ENCODE results near the gene PDSS1.
"Not testable (repeated sequence)": the region's sequence is repeated elsewhere in the genome, so short reads cannot be mapped to it uniquely, and the experiment has no call there.

Gene PDSS1

DNA sequence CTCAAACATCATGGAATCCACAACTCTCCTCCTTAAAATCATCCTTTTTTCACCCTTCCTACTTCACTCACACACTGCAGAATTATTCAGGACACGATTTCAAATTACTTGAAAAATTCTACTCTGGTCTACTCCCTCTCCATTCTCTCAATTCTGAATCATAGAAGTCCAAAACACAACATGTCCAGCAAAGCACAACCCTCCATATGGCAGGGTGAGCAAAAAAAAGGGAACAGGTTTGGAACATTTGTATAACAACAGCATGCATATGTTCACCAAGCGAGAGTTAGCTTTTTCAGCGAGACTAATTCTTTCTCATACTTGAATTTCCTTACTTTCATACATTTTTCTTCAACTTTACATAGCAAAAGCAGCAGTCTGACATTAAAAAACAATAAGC lies 89.9 kb downstream of the PDSS1 start:
- DNase-seq: no peak

DNA sequence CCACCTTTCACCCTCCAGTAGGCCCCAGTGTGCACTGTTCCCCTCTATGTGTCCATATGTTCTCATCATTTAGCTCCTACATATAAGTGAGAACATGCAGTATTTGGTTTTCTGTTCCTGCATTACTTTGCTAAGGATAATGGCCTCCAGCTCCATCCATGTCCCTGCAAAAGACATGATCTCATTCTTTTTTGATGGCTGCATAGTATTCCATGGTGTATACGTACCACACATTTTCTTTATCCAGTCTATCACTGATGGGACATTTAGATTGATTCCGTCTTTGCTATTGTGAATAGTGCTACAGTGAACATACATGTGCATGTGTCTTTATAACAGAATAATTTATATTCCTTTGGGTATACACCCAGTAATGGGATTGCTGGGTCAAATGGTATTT lies 92.3 kb downstream of the PDSS1 start:
- intact Hi-C loops (cut with DNase I): not testable (repeated sequence)

More for the DNA sequence above, 89.9 kb downstream of the PDSS1 start:
- intact Hi-C loops (cut with DNase I): no loop called here

DNA sequence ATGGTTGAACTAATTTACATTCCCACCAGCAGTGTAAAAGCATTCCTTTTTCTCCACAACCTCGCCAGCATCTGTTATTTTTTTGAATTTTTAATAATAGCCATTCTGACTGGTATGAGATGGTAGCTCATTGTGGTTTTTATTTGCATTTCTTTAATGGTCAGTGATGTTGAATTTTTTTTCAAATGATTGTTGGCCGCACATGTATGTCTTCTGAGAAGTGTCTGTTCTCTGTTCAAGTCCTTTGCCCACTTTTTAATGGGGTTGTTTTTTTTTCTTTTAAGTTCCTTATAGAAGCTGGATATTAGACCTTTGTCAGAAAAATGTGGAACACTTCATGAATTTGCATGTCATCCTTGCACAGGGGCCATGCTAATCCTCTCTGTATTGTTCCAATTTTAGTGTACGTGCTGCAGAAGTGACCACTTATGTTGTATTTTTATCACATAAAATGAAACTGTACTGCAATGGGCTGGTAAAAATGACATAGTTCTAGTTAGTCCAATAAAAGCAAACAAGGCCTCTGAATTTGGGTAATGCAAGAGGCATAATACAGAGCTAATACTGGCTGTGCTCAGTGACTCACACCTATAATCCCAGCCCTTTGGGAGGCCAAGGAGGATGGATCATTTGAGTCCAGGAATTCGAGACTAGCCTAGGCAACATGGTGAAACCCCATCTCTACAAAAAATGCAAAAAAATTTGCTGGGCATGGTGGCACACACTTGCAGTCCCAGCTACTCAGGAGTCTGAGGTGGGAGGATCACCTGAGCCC lies 92.9 kb downstream of the PDSS1 start:
- intact Hi-C loops (cut with DNase I): no loop called here
- no peak for DNase-seq

More for the DNA sequence above, 92.3 kb downstream of the PDSS1 start:
- DNase-seq: not testable (repeated sequence)

DNA sequence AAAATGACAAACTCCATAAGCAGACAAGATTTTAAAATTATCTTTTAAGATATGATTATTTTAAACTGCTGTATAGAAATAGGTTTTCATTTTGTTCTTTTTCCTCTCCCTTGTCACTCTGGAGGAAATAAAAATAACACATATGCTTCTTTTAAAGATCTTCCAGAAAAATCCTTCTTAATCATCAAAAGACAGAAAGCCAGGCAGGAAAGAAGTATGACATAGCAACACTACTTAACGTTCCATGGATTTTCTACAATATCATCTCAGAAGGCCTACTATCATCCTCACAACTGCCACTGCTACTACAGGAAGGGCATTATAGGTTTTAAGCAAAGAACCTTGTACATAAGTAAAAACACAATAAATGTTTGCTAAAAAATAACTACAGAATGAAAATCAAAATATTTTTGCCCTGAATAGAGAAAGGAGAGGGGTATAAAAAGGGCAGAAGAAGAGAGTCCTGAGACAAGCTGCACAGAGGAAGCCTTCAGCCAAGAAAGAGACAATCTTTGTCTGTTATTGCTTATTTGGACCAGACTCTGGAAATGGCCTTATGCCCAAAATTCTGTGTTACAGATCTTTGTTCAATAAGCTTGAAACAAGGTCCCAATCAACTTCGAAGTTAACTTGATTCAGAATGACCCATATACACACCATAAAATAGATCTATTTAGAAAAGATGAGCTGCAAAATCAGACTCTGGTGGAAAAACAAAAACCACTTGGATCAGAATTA lies 95.4 kb downstream of the PDSS1 start:
- intact Hi-C loops (cut with DNase I): no loop called here
- no peak for DNase-seq
